WTC11 (cell line): ENCODE data around the gene ADAM22. TPM values are rescaled to one million over a fixed set of nuclear protein-coding genes. Genes with fewer than 3 reads are reported as not detected.

Experiments
- ATAC-seq: fragments of 200-7000 bp; cut with Tn5 transposase; 2 replicates; pipeline ENCODE4 v1.10.0; 2021; ENCODE audit warnings: mild to moderate bottlenecking, moderate library complexity
- CTCF ChIA-PET: fragments of 300-600 bp; sonication (Branson Sonifier 250); formaldehyde crosslinking; loops from one replicate; lab custom pipeline; 2021; ENCODE audit warnings: antibody characterized with exemption; lab: Charles Lee
- POLR2A ChIA-PET: fragments of 350-600 bp; sonication (Branson Sonifier 250); formaldehyde crosslinking; loops from one replicate; lab custom pipeline; 2021; ENCODE audit warnings: antibody characterized with exemption; lab: Charles Lee
- DNase-seq: peaks from one replicate; pipeline ENCODE4 v3.0.0; 2021; ENCODE audit warnings: low spot score
- H3K27ac Mint-ChIP-seq: 2 replicates; pipeline ENCODE4 v1.8.0; 2021; ENCODE audit warnings: mixed read lengths
- H3K27me3 Mint-ChIP-seq: 2 replicates; pipeline ENCODE4 v1.8.0; 2021; ENCODE audit warnings: low read depth, mild to moderate bottlenecking, moderate library complexity, mixed read lengths
- H3K36me3 Mint-ChIP-seq: 2 replicates; pipeline ENCODE4 v1.8.0; 2021; ENCODE audit warnings: mixed read lengths
- H3K4me1 Mint-ChIP-seq: 2 replicates; pipeline ENCODE4 v1.8.0; 2022; ENCODE audit warnings: mixed read lengths
- H3K4me3 Mint-ChIP-seq: 2 replicates; pipeline ENCODE4 v1.8.0; 2021; ENCODE audit warnings: mild to moderate bottlenecking, moderate library complexity, mixed read lengths
- H3K9me3 Mint-ChIP-seq: 2 replicates; pipeline ENCODE4 v1.8.0; 2021; ENCODE audit warnings: mixed read lengths
- CBFB ChIP-seq: sonication (generic); formaldehyde crosslinking; IDR thresholded peaks from 2 replicates; pipeline ENCODE4 v1.8.1; 2022; ENCODE audit warnings: mild to moderate bottlenecking, low read depth, missing genetic modification reagents
- CREM ChIP-seq: sonication (generic); formaldehyde crosslinking; IDR thresholded peaks from 2 replicates; pipeline ENCODE4 v1.8.1; 2022; ENCODE audit warnings: mild to moderate bottlenecking, missing genetic modification reagents, moderate library complexity
- ELF4 ChIP-seq: sonication (generic); formaldehyde crosslinking; IDR thresholded peaks from 2 replicates; pipeline ENCODE4 v1.8.1; 2022; ENCODE audit warnings: low read depth, mild to moderate bottlenecking, moderate library complexity, missing genetic modification reagents
- ESRRA ChIP-seq: sonication (generic); formaldehyde crosslinking; IDR thresholded peaks from 2 replicates; pipeline ENCODE4 v1.8.1; 2022; ENCODE audit warnings: mild to moderate bottlenecking, missing genetic modification reagents, borderline replicate concordance
- GRHL2 ChIP-seq: fragments of 250-450 bp; sonication (Bioruptor Pico); IDR thresholded peaks from 2 replicates; pipeline ENCODE4 v1.8.0; 2022; ENCODE audit warnings: mild to moderate bottlenecking, moderate library complexity; ENCODE audit not compliant: insufficient replicate concordance, severe bottlenecking
- GTF2I ChIP-seq: fragments of 250-450 bp; sonication (Bioruptor Pico); conservative IDR thresholded peaks from 2 replicates; pipeline ENCODE4 v1.4.0; 2021; ENCODE audit warnings: mild to moderate bottlenecking
- JUN ChIP-seq: sonication (generic); formaldehyde crosslinking; IDR thresholded peaks from 2 replicates; pipeline ENCODE4 v1.8.0; 2023; ENCODE audit warnings: mild to moderate bottlenecking, missing genetic modification reagents
- NFYB ChIP-seq: sonication (generic); formaldehyde crosslinking; conservative IDR thresholded peaks from 2 replicates; pipeline ENCODE4 v1.8.0; 2022; ENCODE audit warnings: low read depth, missing genetic modification reagents
- NR2C2 ChIP-seq: sonication (generic); formaldehyde crosslinking; IDR thresholded peaks from 2 replicates; pipeline ENCODE4 v1.8.0; 2022; ENCODE audit warnings: mild to moderate bottlenecking, missing genetic modification reagents
- NR3C1 ChIP-seq: sonication (generic); formaldehyde crosslinking; conservative IDR thresholded peaks from 2 replicates; pipeline ENCODE4 v1.8.1; 2023; ENCODE audit warnings: low read depth, mild to moderate bottlenecking, missing genetic modification reagents
- RORB ChIP-seq: fragments of 250-450 bp; sonication (Bioruptor Pico); IDR thresholded peaks from 2 replicates; pipeline ENCODE4 v1.9.0; 2021; ENCODE audit warnings: mild to moderate bottlenecking
- TP53 ChIP-seq: sonication (generic); formaldehyde crosslinking; IDR thresholded peaks from 2 replicates; pipeline ENCODE4 v1.8.1; 2023; ENCODE audit warnings: mild to moderate bottlenecking, missing genetic modification reagents
- ZBTB43 ChIP-seq: sonication (generic); formaldehyde crosslinking; IDR thresholded peaks from 2 replicates; pipeline ENCODE4 v1.8.1; 2023; ENCODE audit warnings: mild to moderate bottlenecking, missing genetic modification reagents
- ZNF121 ChIP-seq: sonication (generic); formaldehyde crosslinking; IDR thresholded peaks from 2 replicates; pipeline ENCODE4 v1.8.0; 2023; ENCODE audit warnings: missing genetic modification reagents
- ZNF219 ChIP-seq: sonication (generic); formaldehyde crosslinking; IDR thresholded peaks from 2 replicates; pipeline ENCODE4 v1.8.0; 2023; ENCODE audit warnings: missing genetic modification reagents, mild to moderate bottlenecking, borderline replicate concordance
- ZNF263 ChIP-seq: sonication (generic); formaldehyde crosslinking; IDR thresholded peaks from 2 replicates; pipeline ENCODE4 v1.8.1; 2022; ENCODE audit warnings: low read depth, mild to moderate bottlenecking, moderate library complexity, missing genetic modification reagents
- ZNF317 ChIP-seq: sonication (generic); formaldehyde crosslinking; IDR thresholded peaks from 2 replicates; pipeline ENCODE4 v1.8.1; 2023; ENCODE audit warnings: low read depth, mild to moderate bottlenecking, moderate library complexity, missing genetic modification reagents, borderline replicate concordance
- ZNF416 ChIP-seq: fragments of 250-450 bp; sonication (Bioruptor Pico); IDR thresholded peaks from 2 replicates; pipeline ENCODE4 v1.9.0; 2021; ENCODE audit warnings: mild to moderate bottlenecking, inconsistent platforms
- total RNA-seq: library from RNA; stranded (reverse); gene quantifications from 3 replicates; pipeline ENCODE4 v1.2.3, GENCODE V29; 2021
- TF ChIP-seq, protein P1 (sequence below): sonication (generic); formaldehyde crosslinking; IDR thresholded peaks from 2 replicates; pipeline ENCODE4 v1.8.0; 2022; ENCODE audit warnings: missing genetic modification reagents
- TF ChIP-seq, protein P2 (sequence below): fragments of 250-450 bp; sonication (Bioruptor Pico); IDR thresholded peaks from 2 replicates; pipeline ENCODE4 v1.9.0; 2021; ENCODE audit warnings: moderate library complexity, mild to moderate bottlenecking, inconsistent platforms, borderline replicate concordance
- TF ChIP-seq, protein P3 (sequence below): sonication (generic); formaldehyde crosslinking; IDR thresholded peaks from 2 replicates; pipeline ENCODE4 v1.8.0; 2023; ENCODE audit warnings: missing genetic modification reagents
- TF ChIP-seq, protein P4 (sequence below): sonication (generic); formaldehyde crosslinking; IDR thresholded peaks from 2 replicates; pipeline ENCODE4 v1.8.0; 2022; ENCODE audit warnings: mild to moderate bottlenecking, missing genetic modification reagents
- TF ChIP-seq, protein P5 (sequence below): sonication (generic); formaldehyde crosslinking; IDR thresholded peaks from 2 replicates; pipeline ENCODE4 v1.8.1; 2023; ENCODE audit warnings: mild to moderate bottlenecking, missing genetic modification reagents, borderline replicate concordance

Gene ADAM22
- total RNA-seq, 1 experiment from 2014 or later = 12.4 TPM

DNA sequence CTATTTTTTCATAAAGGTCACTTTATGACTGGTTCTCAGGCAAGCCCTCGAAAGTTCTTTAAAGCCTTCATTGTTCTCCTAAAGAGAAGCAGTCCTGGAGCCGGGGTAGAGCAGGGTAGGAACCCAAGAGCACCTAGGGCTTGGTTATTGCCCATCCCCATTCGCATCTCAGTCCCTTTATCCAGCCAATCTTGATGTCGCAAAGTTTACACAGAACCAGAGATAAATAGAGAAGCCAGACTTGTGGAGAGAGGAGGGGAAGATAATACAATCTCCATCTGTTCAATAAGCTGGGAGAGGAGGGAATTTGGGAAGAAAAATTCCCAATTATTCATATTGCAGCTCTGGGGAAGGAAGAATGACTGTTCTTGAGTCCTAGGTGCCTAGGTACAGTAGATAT is 292.1 kb downstream of the ADAM22 start:
- ChIA-PET CTCF (no interaction called here), POLR2A (no interaction called here)
- ATAC-seq = no peak
- no peak for DNase-seq
- no peaks in the 10 kb centered on the region for H3K27me3 Mint-ChIP-seq
- TF ChIP-seq, protein P1, sequence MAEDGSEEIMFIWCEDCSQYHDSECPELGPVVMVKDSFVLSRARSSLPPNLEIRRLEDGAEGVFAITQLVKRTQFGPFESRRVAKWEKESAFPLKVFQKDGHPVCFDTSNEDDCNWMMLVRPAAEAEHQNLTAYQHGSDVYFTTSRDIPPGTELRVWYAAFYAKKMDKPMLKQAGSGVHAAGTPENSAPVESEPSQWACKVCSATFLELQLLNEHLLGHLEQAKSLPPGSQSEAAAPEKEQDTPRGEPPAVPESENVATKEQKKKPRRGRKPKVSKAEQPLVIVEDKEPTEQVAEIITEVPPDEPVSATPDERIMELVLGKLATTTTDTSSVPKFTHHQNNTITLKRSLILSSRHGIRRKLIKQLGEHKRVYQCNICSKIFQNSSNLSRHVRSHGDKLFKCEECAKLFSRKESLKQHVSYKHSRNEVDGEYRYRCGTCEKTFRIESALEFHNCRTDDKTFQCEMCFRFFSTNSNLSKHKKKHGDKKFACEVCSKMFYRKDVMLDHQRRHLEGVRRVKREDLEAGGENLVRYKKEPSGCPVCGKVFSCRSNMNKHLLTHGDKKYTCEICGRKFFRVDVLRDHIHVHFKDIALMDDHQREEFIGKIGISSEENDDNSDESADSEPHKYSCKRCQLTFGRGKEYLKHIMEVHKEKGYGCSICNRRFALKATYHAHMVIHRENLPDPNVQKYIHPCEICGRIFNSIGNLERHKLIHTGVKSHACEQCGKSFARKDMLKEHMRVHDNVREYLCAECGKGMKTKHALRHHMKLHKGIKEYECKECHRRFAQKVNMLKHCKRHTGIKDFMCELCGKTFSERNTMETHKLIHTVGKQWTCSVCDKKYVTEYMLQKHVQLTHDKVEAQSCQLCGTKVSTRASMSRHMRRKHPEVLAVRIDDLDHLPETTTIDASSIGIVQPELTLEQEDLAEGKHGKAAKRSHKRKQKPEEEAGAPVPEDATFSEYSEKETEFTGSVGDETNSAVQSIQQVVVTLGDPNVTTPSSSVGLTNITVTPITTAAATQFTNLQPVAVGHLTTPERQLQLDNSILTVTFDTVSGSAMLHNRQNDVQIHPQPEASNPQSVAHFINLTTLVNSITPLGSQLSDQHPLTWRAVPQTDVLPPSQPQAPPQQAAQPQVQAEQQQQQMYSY (CRISPR knock-in tag) = no peak
- TF ChIP-seq NFYB (CRISPR knock-in tag) (no peak), TP53 (CRISPR knock-in tag) (no peak), ZNF416 (CRISPR knock-in tag) (no peak), ELF4 (CRISPR knock-in tag) (no peak), NR3C1 (CRISPR knock-in tag) (no peak), ZBTB43 (CRISPR knock-in tag) (no peak), JUN (no peak), ZNF121 (CRISPR knock-in tag) (no peak), GTF2I (CRISPR knock-in tag) (no peak), CREM (CRISPR knock-in tag) (no peak)
- TF ChIP-seq, protein P2, sequence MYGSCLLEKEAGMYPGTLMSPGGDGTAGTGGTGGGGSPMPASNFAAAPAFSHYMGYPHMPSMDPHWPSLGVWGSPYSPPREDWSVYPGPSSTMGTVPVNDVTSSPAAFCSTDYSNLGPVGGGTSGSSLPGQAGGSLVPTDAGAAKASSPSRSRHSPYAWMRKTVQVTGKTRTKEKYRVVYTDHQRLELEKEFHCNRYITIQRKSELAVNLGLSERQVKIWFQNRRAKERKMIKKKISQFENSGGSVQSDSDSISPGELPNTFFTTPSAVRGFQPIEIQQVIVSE (CRISPR knock-in tag) = no peak
- TF ChIP-seq, protein P3, sequence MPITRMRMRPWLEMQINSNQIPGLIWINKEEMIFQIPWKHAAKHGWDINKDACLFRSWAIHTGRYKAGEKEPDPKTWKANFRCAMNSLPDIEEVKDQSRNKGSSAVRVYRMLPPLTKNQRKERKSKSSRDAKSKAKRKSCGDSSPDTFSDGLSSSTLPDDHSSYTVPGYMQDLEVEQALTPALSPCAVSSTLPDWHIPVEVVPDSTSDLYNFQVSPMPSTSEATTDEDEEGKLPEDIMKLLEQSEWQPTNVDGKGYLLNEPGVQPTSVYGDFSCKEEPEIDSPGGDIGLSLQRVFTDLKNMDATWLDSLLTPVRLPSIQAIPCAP (CRISPR knock-in tag) = no peak
- H3K4me1 Mint-ChIP-seq = peaks cover 2% of the 10 kb centered on the region
- H3K27ac Mint-ChIP-seq = no peak overlapping the region
- no peaks in the 10 kb centered on the region for H3K36me3 Mint-ChIP-seq
- no peaks in the 10 kb centered on the region; the same call in 1 of the 2 replicates for H3K9me3 Mint-ChIP-seq
- H3K4me3 Mint-ChIP-seq = no peak overlapping the region

DNA sequence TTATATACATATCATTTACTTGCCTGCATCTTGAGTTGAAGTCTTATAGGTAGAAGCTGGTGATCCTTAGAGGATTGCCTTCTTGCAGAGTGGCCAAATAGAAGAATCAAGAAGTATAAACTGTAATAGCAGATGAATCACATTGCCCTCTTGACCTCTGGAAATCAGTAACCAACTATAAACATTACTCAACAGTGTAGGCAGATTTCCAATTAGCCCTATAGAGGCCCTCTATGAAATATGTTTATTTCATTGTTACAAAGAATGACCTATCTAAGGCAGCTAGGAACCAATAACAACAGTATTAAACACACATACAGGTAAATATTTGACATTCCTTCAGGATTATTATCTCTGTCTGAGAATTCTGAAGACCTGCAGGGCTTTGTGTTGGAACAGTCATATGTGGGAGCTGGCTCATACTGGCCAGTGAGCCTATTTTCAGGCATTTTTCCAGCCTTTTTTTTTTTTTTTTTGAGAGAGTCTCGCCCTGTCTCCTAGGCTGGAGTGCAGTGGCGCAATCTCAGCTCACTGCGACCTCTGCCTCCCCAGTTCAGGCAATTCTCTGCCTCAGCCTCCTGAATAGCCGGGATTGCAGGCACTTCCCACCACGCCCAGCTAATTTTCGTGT is 292.9 kb downstream of the ADAM22 start:
- no peak overlapping the region for H3K27ac Mint-ChIP-seq
- H3K4me3 Mint-ChIP-seq = no peak overlapping the region
- no peaks in the 10 kb centered on the region for H3K27me3 Mint-ChIP-seq
- CTCF ChIA-PET = no interaction called here
- ATAC-seq (no peak), DNase-seq (no peak)
- H3K9me3 Mint-ChIP-seq = no peaks in the 10 kb centered on the region; the same call in 1 of the 2 replicates
- H3K36me3 Mint-ChIP-seq = no peaks in the 10 kb centered on the region
- POLR2A ChIA-PET = interaction anchor here (0.7 kb wide), 1 partner anchor 464 kb away, joined by 4 read pairs; no protein-coding TSS in a partner anchor
- no peaks in the 10 kb centered on the region for H3K4me1 Mint-ChIP-seq
- TF ChIP-seq ELF4 (CRISPR knock-in tag) = no peak
- TF ChIP-seq ZNF263 (CRISPR knock-in tag) = no peak
- TF ChIP-seq CREM (CRISPR knock-in tag) = no peak
- TF ChIP-seq GRHL2 (CRISPR knock-in tag) = no peak
- no peak for TF ChIP-seq ZNF317 (CRISPR knock-in tag)
- TF ChIP-seq, protein P4, sequence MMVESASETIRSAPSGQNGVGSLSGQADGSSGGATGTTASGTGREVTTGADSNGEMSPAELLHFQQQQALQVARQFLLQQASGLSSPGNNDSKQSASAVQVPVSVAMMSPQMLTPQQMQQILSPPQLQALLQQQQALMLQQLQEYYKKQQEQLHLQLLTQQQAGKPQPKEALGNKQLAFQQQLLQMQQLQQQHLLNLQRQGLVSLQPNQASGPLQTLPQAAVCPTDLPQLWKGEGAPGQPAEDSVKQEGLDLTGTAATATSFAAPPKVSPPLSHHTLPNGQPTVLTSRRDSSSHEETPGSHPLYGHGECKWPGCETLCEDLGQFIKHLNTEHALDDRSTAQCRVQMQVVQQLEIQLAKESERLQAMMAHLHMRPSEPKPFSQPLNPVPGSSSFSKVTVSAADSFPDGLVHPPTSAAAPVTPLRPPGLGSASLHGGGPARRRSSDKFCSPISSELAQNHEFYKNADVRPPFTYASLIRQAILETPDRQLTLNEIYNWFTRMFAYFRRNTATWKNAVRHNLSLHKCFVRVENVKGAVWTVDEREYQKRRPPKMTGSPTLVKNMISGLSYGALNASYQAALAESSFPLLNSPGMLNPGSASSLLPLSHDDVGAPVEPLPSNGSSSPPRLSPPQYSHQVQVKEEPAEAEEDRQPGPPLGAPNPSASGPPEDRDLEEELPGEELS (CRISPR knock-in tag) = no peak
- TF ChIP-seq, protein P5, sequence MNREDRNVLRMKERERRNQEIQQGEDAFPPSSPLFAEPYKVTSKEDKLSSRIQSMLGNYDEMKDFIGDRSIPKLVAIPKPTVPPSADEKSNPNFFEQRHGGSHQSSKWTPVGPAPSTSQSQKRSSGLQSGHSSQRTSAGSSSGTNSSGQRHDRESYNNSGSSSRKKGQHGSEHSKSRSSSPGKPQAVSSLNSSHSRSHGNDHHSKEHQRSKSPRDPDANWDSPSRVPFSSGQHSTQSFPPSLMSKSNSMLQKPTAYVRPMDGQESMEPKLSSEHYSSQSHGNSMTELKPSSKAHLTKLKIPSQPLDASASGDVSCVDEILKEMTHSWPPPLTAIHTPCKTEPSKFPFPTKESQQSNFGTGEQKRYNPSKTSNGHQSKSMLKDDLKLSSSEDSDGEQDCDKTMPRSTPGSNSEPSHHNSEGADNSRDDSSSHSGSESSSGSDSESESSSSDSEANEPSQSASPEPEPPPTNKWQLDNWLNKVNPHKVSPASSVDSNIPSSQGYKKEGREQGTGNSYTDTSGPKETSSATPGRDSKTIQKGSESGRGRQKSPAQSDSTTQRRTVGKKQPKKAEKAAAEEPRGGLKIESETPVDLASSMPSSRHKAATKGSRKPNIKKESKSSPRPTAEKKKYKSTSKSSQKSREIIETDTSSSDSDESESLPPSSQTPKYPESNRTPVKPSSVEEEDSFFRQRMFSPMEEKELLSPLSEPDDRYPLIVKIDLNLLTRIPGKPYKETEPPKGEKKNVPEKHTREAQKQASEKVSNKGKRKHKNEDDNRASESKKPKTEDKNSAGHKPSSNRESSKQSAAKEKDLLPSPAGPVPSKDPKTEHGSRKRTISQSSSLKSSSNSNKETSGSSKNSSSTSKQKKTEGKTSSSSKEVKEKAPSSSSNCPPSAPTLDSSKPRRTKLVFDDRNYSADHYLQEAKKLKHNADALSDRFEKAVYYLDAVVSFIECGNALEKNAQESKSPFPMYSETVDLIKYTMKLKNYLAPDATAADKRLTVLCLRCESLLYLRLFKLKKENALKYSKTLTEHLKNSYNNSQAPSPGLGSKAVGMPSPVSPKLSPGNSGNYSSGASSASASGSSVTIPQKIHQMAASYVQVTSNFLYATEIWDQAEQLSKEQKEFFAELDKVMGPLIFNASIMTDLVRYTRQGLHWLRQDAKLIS (CRISPR knock-in tag) = no peak
- no peak for TF ChIP-seq NR2C2 (CRISPR knock-in tag)
- no peak for TF ChIP-seq CBFB (CRISPR knock-in tag)
- TF ChIP-seq JUN = no peak
- TF ChIP-seq ZNF219 = no peak
- no peak for TF ChIP-seq RORB (CRISPR knock-in tag)
- no peak for TF ChIP-seq ESRRA (CRISPR knock-in tag)
